Liver (tissue), 9 donors: ENCODE measurements around the gene RETREG3. TPM values are rescaled to one million over a fixed set of nuclear protein-coding genes. Genes with fewer than 3 reads are reported as not detected.

Experiments
- DNase-seq: peaks from one replicate; pipeline ENCODE4 v3.0.0-alpha.2; 2017; ENCODE audit warnings: low spot score
- H3K27ac ChIP-seq, 2 donors: one replicate each; pipeline ENCODE4 v1.7.0; 2013; ENCODE audit warnings: inconsistent platforms in 2 of 2, low read length in 2 of 2, control low read depth in 1 of 2, low read depth in 1 of 2, mild to moderate bottlenecking in 1 of 2
- H3K27me3 ChIP-seq, 4 donors: one replicate each; pipeline versions ENCODE4 v1.6.1 to v1.7.0; 2013; ENCODE audit warnings: low read length in 3 of 4, inconsistent platforms in 1 of 4, mild to moderate bottlenecking in 1 of 4, moderate library complexity in 1 of 4; ENCODE audit not compliant: control insufficient read depth in 4 of 4, insufficient read depth in 4 of 4
- H3K36me3 ChIP-seq, 4 donors: one replicate each; pipeline versions ENCODE4 v1.6.1 to v1.7.0; 2013; ENCODE audit warnings: low read length in 3 of 4, mild to moderate bottlenecking in 3 of 4, low read depth in 1 of 4, moderate library complexity in 1 of 4; ENCODE audit not compliant: control insufficient read depth in 4 of 4, insufficient read depth in 3 of 4
- H3K4me1 ChIP-seq, 4 donors: one replicate each; pipeline versions ENCODE4 v1.6.1 to v1.7.0; 2013; ENCODE audit warnings: low read length in 3 of 4, mild to moderate bottlenecking in 3 of 4, moderate library complexity in 1 of 4; ENCODE audit not compliant: control insufficient read depth in 4 of 4, insufficient read depth in 4 of 4
- H3K4me3 ChIP-seq, 3 donors: one replicate each; pipeline versions ENCODE4 v1.6.1 to v1.7.0; 2013; ENCODE audit warnings: low read length in 3 of 3, control low read depth in 1 of 3, low read depth in 1 of 3, mild to moderate bottlenecking in 1 of 3
- H3K9ac ChIP-seq, 2 donors: one replicate each; pipeline ENCODE4 v1.7.0; 2013; ENCODE audit warnings: low read length in 2 of 2, mild to moderate bottlenecking in 2 of 2, moderate library complexity in 2 of 2, control low read depth in 1 of 2, low read depth in 1 of 2
- H3K9me3 ChIP-seq, 4 donors: one replicate each; pipeline versions ENCODE4 v1.6.1 to v1.7.0; 2013; ENCODE audit warnings: low read length in 3 of 4; ENCODE audit not compliant: control insufficient read depth in 4 of 4
- ATF3 ChIP-seq: IDR thresholded peaks from 2 replicates; pipeline ENCODE4 v1.6.1; 2016; ENCODE audit warnings: antibody characterized with exemption
- CTCF ChIP-seq: fragments of 150-350 bp; IDR thresholded peaks from 2 replicates; pipeline ENCODE4 v1.5.1; 2017; ENCODE audit warnings: improper control_type of control experiment, low read depth, low read length; ENCODE audit not compliant: missing input control
- EGR1 ChIP-seq, 2 donors: IDR thresholded peaks; 2 replicates each; pipeline ENCODE4 v1.6.1; 2016 to 2018; ENCODE audit warnings: antibody characterized with exemption in 2 of 2, low read depth in 2 of 2
- FOXA1 ChIP-seq: IDR thresholded peaks from 2 replicates; pipeline ENCODE4 v1.6.1; 2016; ENCODE audit warnings: antibody characterized with exemption
- FOXA2 ChIP-seq: IDR thresholded peaks from 2 replicates; pipeline ENCODE4 v1.6.1; 2016; ENCODE audit warnings: antibody characterized with exemption
- GABPA ChIP-seq, 2 donors: IDR thresholded peaks in 1 of 2; conservative IDR thresholded peaks in 1 of 2; 2 replicates each; pipeline ENCODE4 v1.6.1; 2016; ENCODE audit warnings: antibody characterized with exemption in 2 of 2, mild to moderate bottlenecking in 1 of 2, moderate library complexity in 1 of 2
- HNF4A ChIP-seq, 2 donors: conservative IDR thresholded peaks; 2 replicates each; pipeline ENCODE4 v1.6.1; 2016; ENCODE audit warnings: antibody characterized with exemption in 2 of 2, mild to moderate bottlenecking in 2 of 2
- HNF4G ChIP-seq: IDR thresholded peaks from 2 replicates; pipeline ENCODE4 v1.6.1; 2016; ENCODE audit warnings: antibody characterized with exemption
- JUND ChIP-seq, 2 donors: IDR thresholded peaks; 2 replicates each; pipeline ENCODE4 v1.6.1; 2016; ENCODE audit warnings: antibody characterized with exemption in 2 of 2
- MAX ChIP-seq: IDR thresholded peaks from 2 replicates; pipeline ENCODE4 v1.6.1; 2016; ENCODE audit warnings: antibody characterized with exemption
- NR2F2 ChIP-seq: IDR thresholded peaks from 2 replicates; pipeline ENCODE4 v1.6.1; 2016; ENCODE audit warnings: antibody characterized with exemption
- RAD21 ChIP-seq, 2 donors: IDR thresholded peaks; 2 replicates each; pipeline ENCODE4 v1.6.1; 2016; ENCODE audit warnings: antibody characterized with exemption in 2 of 2, mild to moderate bottlenecking in 2 of 2
- REST ChIP-seq: IDR thresholded peaks from 2 replicates; pipeline ENCODE4 v1.6.1; 2016; ENCODE audit warnings: antibody characterized with exemption, mild to moderate bottlenecking
- RXRA ChIP-seq, 2 donors: IDR thresholded peaks; 2 replicates each; pipeline ENCODE4 v1.6.1; 2017 to 2018; ENCODE audit warnings: antibody characterized with exemption in 2 of 2, mild to moderate bottlenecking in 1 of 2
- SP1 ChIP-seq: IDR thresholded peaks from 2 replicates; pipeline ENCODE4 v1.6.1; 2018; ENCODE audit warnings: antibody characterized with exemption, mild to moderate bottlenecking
- TAF1 ChIP-seq: conservative IDR thresholded peaks from 2 replicates; pipeline ENCODE4 v1.6.1; 2016; ENCODE audit warnings: antibody characterized with exemption, mild to moderate bottlenecking
- YY1 ChIP-seq: IDR thresholded peaks from 2 replicates; pipeline ENCODE4 v1.6.1; 2016; ENCODE audit warnings: antibody characterized with exemption, mild to moderate bottlenecking
- ZBTB33 ChIP-seq: IDR thresholded peaks from 2 replicates; pipeline ENCODE4 v1.6.1; 2016; ENCODE audit warnings: antibody characterized with exemption
- WGBS: extraction: QIAGEN DNeasy Blood & Tissue Kit; methylation state at CpG from one replicate; pipeline ENCODE4 v1.1.7; 2013; 5-methylcytosine and 5-hydroxymethylcytosine counted together
- polyA plus RNA-seq, 2 donors: library from polyadenylated mRNA; stranded (reverse) in 1 of 2; unstranded in 1 of 2; fragments of 200-250 nt in 1 of 2; fragments of >200 nt in 1 of 2; fragmentation: Nextera tagmentation in 1 of 2; extraction: Ambion mirVana in 1 of 2; gene quantifications; one replicate each; pipeline versions ENCODE4 v1.2.1 to v1.2.3, GENCODE V29; 2013 to 2015
- total RNA-seq, 2 donors: library from RNA; depleted of rRNA; stranded (reverse); fragments of >200 nt; gene quantifications; one replicate each; pipeline ENCODE4 v1.2.3, GENCODE V29; 2014
- donor health status: healthy.
- donor health status: healthy.
- donor health status: healthy.
- donor health status: healthy.
- donor health status: healthy.

Gene RETREG3
- total and polyA plus RNA-seq, 4 donors: 9.0 to 44.3 (median 26.6) TPM

- Histone ChIP-seq H3K36me3 (peaks cover 0 to 3% (median 0%) of the 10 kb centered on the region in 4 donors), H3K27me3 (no peaks in the 10 kb centered on the region), H3K4me1 (peaks cover 8 to 19% (median 15%) of the 10 kb centered on the region in 4 donors), H3K9me3 (no peaks in the 10 kb centered on the region), H3K9ac (no peak overlapping the region), H3K27ac (no peak overlapping the region), H3K4me3 (no peak overlapping the region)
- TF ChIP-seq RXRA (IDR thresholded peaks at IDR 0.05) (no peak), TAF1 (no peak), MAX (no peak), YY1 (no peak)
- no peak for DNase-seq
- WGBS: 94% methylated on average over 7 of the region's 7 CpGs
Observed at GRCh38 chr17:42603318-42603717, 5.9 kb downstream of the RETREG3 start.

GRCh38 chr17:42598905-42599304, 10.3 kb downstream of the RETREG3 start:
- Histone ChIP-seq H3K4me1 (no peaks in the 10 kb centered on the region), H3K9me3 (no peaks in the 10 kb centered on the region), H3K36me3 (peaks cover 0 to 3% (median 1%) of the 10 kb centered on the region in 4 donors), H3K4me3 (no peak overlapping the region), H3K27me3 (no peaks in the 10 kb centered on the region), H3K27ac (no peak overlapping the region), H3K9ac (no peak overlapping the region)
- DNase-seq: no peak
- 52% methylated on average over 2 of the region's 2 CpGs for WGBS
- TF ChIP-seq HNF4A (conservative IDR thresholded peaks at IDR 0.05): no peak
- no peak for TF ChIP-seq JUND (IDR thresholded peaks at IDR 0.05)
- no peak for TF ChIP-seq EGR1 (IDR thresholded peaks at IDR 0.05; ENCODE audit: low read depth in 2 of 2)
- TF ChIP-seq YY1: no peak

GRCh38 chr17:42596386-42596785, 12.8 kb downstream of the RETREG3 start:
- Histone ChIP-seq H3K27ac (no peak overlapping the region), H3K36me3 (peaks cover 2 to 8% (median 5%) of the 10 kb centered on the region in 4 donors), H3K4me3 (no peak overlapping the region), H3K9me3 (no peaks in the 10 kb centered on the region), H3K4me1 (no peaks in the 10 kb centered on the region), H3K9ac (no peak overlapping the region), H3K27me3 (no peaks in the 10 kb centered on the region)
- TF ChIP-seq ATF3 (no peak), FOXA2 (no peak), SP1 (no peak), HNF4G (no peak), FOXA1 (no peak), JUND (IDR thresholded peaks at IDR 0.05) (no peak), RXRA (IDR thresholded peaks at IDR 0.05) (no peak), RAD21 (IDR thresholded peaks at IDR 0.05) (no peak), CTCF (no peak), NR2F2 (no peak), YY1 (no peak), TAF1 (no peak), ZBTB33 (no peak), HNF4A (conservative IDR thresholded peaks at IDR 0.05) (no peak), MAX (no peak), EGR1 (IDR thresholded peaks at IDR 0.05; ENCODE audit: low read depth in 2 of 2) (no peak), GABPA (IDR thresholded peaks at IDR 0.05 in 1 of 2, conservative IDR thresholded peaks at IDR 0.05 in 1 of 2) (no peak), REST (no peak)
- WGBS: 95% methylated on average over 3 of the region's 3 CpGs
- DNase-seq: no peak
